Transverse colon (tissue), 4 donors: Measurements from ENCODE around the gene FILIP1L. TPM values are rescaled to one million over a fixed set of nuclear protein-coding genes. Genes with fewer than 3 reads are reported as not detected.

Experiments
- DNase-seq: peaks from one replicate; pipeline ENCODE4 v3.0.0-alpha.2; 2019
- H3K27ac ChIP-seq, 4 donors: fragments of 200-600 bp; sonication (generic); 2 replicates each; pipeline ENCODE4 v1.5.1; 2016 to 2018; ENCODE audit warnings: inconsistent platforms in 4 of 4
- H3K27me3 ChIP-seq: fragments of 200-600 bp; sonication (generic); 2 replicates; pipeline ENCODE4 v1.5.1; 2017; ENCODE audit warnings: inconsistent platforms
- H3K36me3 ChIP-seq, 4 donors: fragments of 200-600 bp; sonication (generic); 2 replicates each; pipeline ENCODE4 v1.5.1; 2017 to 2019; ENCODE audit warnings: inconsistent platforms in 4 of 4
- H3K4me1 ChIP-seq, 4 donors: fragments of 200-600 bp; sonication (generic); 2 replicates each; pipeline ENCODE4 v1.5.1; 2017 to 2020; ENCODE audit warnings: inconsistent platforms in 4 of 4
- H3K4me3 ChIP-seq, 4 donors: fragments of 200-600 bp; sonication (generic); 1 replicate in 1 of 4; 2 replicates in 3 of 4; pipeline versions ENCODE4 v1.5.1 to v1.6.1; 2017 to 2019; ENCODE audit warnings: inconsistent platforms in 4 of 4
- H3K9me3 ChIP-seq, 2 donors: fragments of 200-600 bp; sonication (generic); 2 replicates each; pipeline ENCODE4 v1.5.1; 2017 to 2019; ENCODE audit warnings: inconsistent platforms in 2 of 2
- CTCF ChIP-seq, 5 experiments: fragments of 200-600 bp in 3 of 5; fragments of 450-650 bp in 2 of 5; sonication (generic) in 3 of 5; IDR thresholded peaks; 1 replicate in 2 of 5; 2 replicates in 3 of 5; pipeline ENCODE4 v1.5.1; 2016 to 2017; ENCODE audit warnings: antibody characterized with exemption in 5 of 5, inconsistent platforms in 3 of 5, mild to moderate bottlenecking in 2 of 5, moderate library complexity in 1 of 5
- EP300 ChIP-seq: sonication (generic); formaldehyde crosslinking; IDR thresholded peaks from one replicate; pipeline ENCODE4 v1.6.1; 2017; ENCODE audit warnings: antibody characterized with exemption, low read depth
- POLR2A ChIP-seq: fragments of 450-650 bp; IDR thresholded peaks from one replicate; pipeline ENCODE4 v1.6.1; 2016; ENCODE audit warnings: antibody characterized with exemption, mild to moderate bottlenecking, moderate library complexity
- POLR2AphosphoS5 ChIP-seq, 3 donors: sonication (generic); formaldehyde crosslinking; IDR thresholded peaks; one replicate each; pipeline ENCODE4 v1.6.1; 2016; ENCODE audit warnings: antibody characterized with exemption in 3 of 3
- WGBS, 2 donors: methylation state at CpG; one replicate each; pipeline ENCODE4 v1.1.5; 2018; ENCODE audit warnings: low coverage in 1 of 2; 5-methylcytosine and 5-hydroxymethylcytosine counted together
- in situ Hi-C, 4 donors: fragments of 200-750 bp; cut with MboI; loops; one replicate each; pipeline versions ENCODE4 v1.15.0 to v1.15.1; 2017; ENCODE audit warnings: low sequenced_read_pairs in 3 of 4, low pct_ligation_motif_present in 1 of 4, low pct_unique_long_range_greater_than_20kb in 1 of 4
- intact Hi-C: fragments of 100-400 bp; cut with DNase I; formaldehyde crosslinking; loops from one replicate; pipeline ENCODE4 v1.15.1; 2023; ENCODE audit warnings: low total_unique reads
- total RNA-seq, 4 donors: library from RNA; depleted of rRNA; stranded (reverse); fragments of >200 nt; gene quantifications; one replicate each; pipeline ENCODE4 v1.1.0, GENCODE V29; 2016

The FILIP1L gene
- total RNA-seq, 4 donors from 2014 or later, result 12.3 to 38.2 (median 26.9) TPM

GRCh38 chr3:99846477-99847160 is 267.7 kb downstream of the FILIP1L start:
- 38 to 53% methylated on average over 6 of the region's 6 CpGs for WGBS, 2 donors
- Histone ChIP-seq H3K4me1 (peaks cover 13 to 47% (median 23%) of the 10 kb centered on the region in 4 donors), H3K27ac (peak overlapping the region; percentile 65 to 85 (median 78)), H3K36me3 (no peaks in the 10 kb centered on the region), H3K27me3 (no peaks in the 10 kb centered on the region), H3K9me3 (no peaks in the 10 kb centered on the region), H3K4me3 (no peak overlapping the region)
- no peak for DNase-seq
- TF ChIP-seq POLR2AphosphoS5 (IDR thresholded peaks at IDR 0.05), result peak in 2 of 3 donors; percentile 65 to 73
- no peak for TF ChIP-seq POLR2A
- no peak for TF ChIP-seq EP300
- in situ Hi-C loops, result loop anchor here in 3 of 4 donors (25.0 kb wide), 2 partner anchors 216 to 741 kb away; no protein-coding TSS in a partner anchor
- intact Hi-C loops, result no loop called here

- H3K36me3 ChIP-seq, result no peaks in the 10 kb centered on the region
- WGBS, 2 donors, result 73 to 79% methylated on average over 2 of the region's 2 CpGs
- intact Hi-C loops, result no loop called here
- peaks cover 13 to 47% (median 23%) of the 10 kb centered on the region in 4 donors for H3K4me1 ChIP-seq
- no peaks in the 10 kb centered on the region for H3K9me3 ChIP-seq
- DNase-seq, result no peak
- in situ Hi-C loops, result loop anchor here in 3 of 4 donors (25.0 kb wide), 2 partner anchors 216 to 741 kb away; no protein-coding TSS in a partner anchor
- no peak for TF ChIP-seq CTCF (IDR thresholded peaks at IDR 0.05)
- H3K27ac ChIP-seq, result peak overlapping the region; percentile 65 to 85 (median 78)
- no peak overlapping the region for H3K4me3 ChIP-seq
- H3K27me3 ChIP-seq, result no peaks in the 10 kb centered on the region
Measured at GRCh38 chr3:99845999-99846398, 268.3 kb downstream of the FILIP1L start.

GRCh38 chr3:99845331-99845730 is 269.0 kb downstream of the FILIP1L start:
- Histone ChIP-seq H3K9me3 (no peaks in the 10 kb centered on the region), H3K36me3 (no peaks in the 10 kb centered on the region), H3K4me3 (no peak overlapping the region), H3K27me3 (no peaks in the 10 kb centered on the region), H3K27ac (peak overlapping the region; percentile 65 to 85 (median 78)), H3K4me1 (peaks cover 13 to 47% (median 23%) of the 10 kb centered on the region in 4 donors)
- WGBS, 2 donors, result 58 to 70% methylated on average over 4 of the region's 4 CpGs
- intact Hi-C loops, result no loop called here
- DNase-seq, result no peak
- in situ Hi-C loops, result loop anchor here in 3 of 4 donors (25.0 kb wide), 2 partner anchors 217 to 742 kb away; no protein-coding TSS in a partner anchor
- no peak for TF ChIP-seq EP300
- TF ChIP-seq POLR2AphosphoS5 (IDR thresholded peaks at IDR 0.05), result no peak
- no peak for TF ChIP-seq POLR2A
- no peak for TF ChIP-seq CTCF (IDR thresholded peaks at IDR 0.05)

GRCh38 chr3:99843590-99844258 is 270.6 kb downstream of the FILIP1L start:
- TF ChIP-seq CTCF (IDR thresholded peaks at IDR 0.05), result no peak
- TF ChIP-seq POLR2A, result no peak
- TF ChIP-seq EP300, result no peak
- TF ChIP-seq POLR2AphosphoS5 (IDR thresholded peaks at IDR 0.05), result no peak
- 59 to 67% methylated on average over 3 to 10 of the region's 10 CpGs for WGBS, 2 donors
- DNase-seq, result no peak
- in situ Hi-C loops (loop anchor here in 3 of 4 donors (25.0 kb wide), 2 partner anchors 219 to 744 kb away; no protein-coding TSS in a partner anchor), intact Hi-C loops (no loop called here)
- Histone ChIP-seq H3K9me3 (no peaks in the 10 kb centered on the region), H3K27me3 (no peaks in the 10 kb centered on the region), H3K4me1 (peaks cover 13 to 45% (median 23%) of the 10 kb centered on the region in 4 donors), H3K27ac (peak overlapping the region; percentile 65 to 85 (median 78)), H3K4me3 (no peak overlapping the region), H3K36me3 (no peaks in the 10 kb centered on the region)
